GM12891 (cell line): ENCODE data around the gene WDR81.

ENCODE experiments used
- DNase-seq: peaks from one replicate; pipeline ENCODE4 v3.0.0; 2011; ENCODE audit warnings: low spot score; ENCODE audit not compliant: insufficient read length
- FAIRE-seq: peaks from 2 replicates; lab custom pipeline; 2011; peaks lifted over from hg19 to GRCh38; lab: Jason Lieb, UNC
- PAX5 ChIP-seq: IDR thresholded peaks from 2 replicates; pipeline ENCODE4 v1.6.1; 2011; ENCODE audit warnings: low read length, moderate library complexity, mild to moderate bottlenecking; ENCODE audit not compliant: insufficient read depth, severe bottlenecking
- POLR2A ChIP-seq: IDR thresholded peaks from 2 replicates; pipeline ENCODE4 v1.6.1; 2011; ENCODE audit warnings: low read depth, low read length, control low read depth
- POLR2AphosphoS5 ChIP-seq: IDR thresholded peaks from 2 replicates; pipeline ENCODE4 v1.6.1; 2011; ENCODE audit warnings: low read depth, low read length, control low read depth
- POU2F2 ChIP-seq: IDR thresholded peaks from 2 replicates; pipeline ENCODE4 v1.6.1; 2011; ENCODE audit warnings: low read depth, mild to moderate bottlenecking, control low read depth, low read length, moderate library complexity
- SPI1 ChIP-seq: IDR thresholded peaks from 2 replicates; pipeline ENCODE4 v1.6.1; 2011; ENCODE audit warnings: low read depth, low read length, control low read depth
- TAF1 ChIP-seq: IDR thresholded peaks from 2 replicates; pipeline ENCODE4 v1.6.1; 2011; ENCODE audit warnings: low read depth, low read length, control low read depth

Gene WDR81

DNA sequence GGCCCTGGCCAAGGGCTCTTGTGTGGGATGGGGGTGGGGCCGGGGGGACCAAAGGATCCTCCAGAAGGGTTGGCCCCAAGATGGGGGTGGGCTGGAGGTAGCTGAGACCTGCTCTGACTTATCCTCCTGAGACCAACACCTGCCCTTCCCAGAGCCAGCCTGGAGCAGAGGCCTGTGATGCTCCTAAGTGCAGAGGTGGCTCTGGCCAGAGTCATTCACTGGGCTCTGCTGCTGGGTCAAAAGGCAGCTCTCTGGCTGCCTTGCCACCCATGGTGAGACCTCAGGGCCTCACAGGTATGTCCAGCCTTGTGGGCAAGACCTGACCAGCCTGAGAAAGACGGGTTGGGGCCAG, 18.6 kb downstream of the WDR81 start:
- FAIRE-seq (no peak), DNase-seq (no peak)
- no peak for TF ChIP-seq POLR2A
- no peak for TF ChIP-seq TAF1
- TF ChIP-seq POU2F2 = no peak
- no peak for TF ChIP-seq POLR2AphosphoS5
- no peak for TF ChIP-seq SPI1
- TF ChIP-seq PAX5 = no peak

DNA sequence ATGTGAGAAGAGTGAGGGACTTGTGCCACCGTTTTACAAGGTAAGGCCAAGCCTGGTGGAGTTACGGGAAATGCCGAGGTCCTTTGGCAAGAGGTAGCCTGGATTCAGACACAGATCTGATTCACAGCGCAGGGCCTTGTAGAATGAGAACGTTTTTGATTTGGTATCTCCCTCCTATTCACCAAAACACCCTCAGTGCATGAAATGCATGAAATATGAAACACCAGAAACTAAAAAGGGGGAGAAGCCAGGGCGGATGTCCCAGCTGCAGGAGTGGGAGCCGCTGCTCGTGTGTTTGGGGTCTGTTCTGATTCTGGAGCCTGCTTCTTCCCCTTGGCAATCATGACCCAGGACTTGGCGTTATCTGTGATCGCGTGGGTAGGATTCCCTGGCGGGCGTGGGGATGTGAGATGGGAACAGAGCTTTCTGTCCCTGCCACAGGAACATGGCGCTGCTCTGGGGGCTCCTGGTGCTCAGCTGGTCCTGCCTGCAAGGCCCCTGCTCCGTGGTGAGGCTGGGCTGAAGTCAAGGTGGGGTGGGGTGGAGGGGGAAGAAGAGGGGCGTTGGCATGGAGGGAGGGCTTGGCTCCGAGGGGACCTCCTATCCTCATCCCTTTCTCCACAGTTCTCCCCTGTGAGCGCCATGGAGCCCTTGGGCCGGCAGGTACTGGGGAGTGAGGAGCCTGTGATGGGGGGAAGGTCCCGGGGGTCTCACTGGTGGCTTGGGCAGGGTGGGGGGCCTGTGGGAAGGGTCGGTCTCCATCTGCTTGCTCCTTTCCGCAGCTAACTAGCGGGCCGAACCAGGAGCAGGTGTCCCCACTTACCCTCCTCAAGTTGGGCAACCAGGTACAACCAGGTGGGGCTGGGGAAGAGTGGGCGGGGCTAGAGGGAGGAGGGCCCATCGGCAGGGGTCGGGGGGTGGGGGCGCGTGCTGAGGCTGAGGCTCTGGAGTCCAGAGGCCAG, 20.3 kb downstream of the WDR81 start:
- no peak for TF ChIP-seq POU2F2
- no peak for TF ChIP-seq PAX5
- TF ChIP-seq POLR2A = no peak
- no peak for TF ChIP-seq SPI1
- no peak for TF ChIP-seq POLR2AphosphoS5
- no peak for TF ChIP-seq TAF1
- no peak for DNase-seq
- no peak for FAIRE-seq

DNA sequence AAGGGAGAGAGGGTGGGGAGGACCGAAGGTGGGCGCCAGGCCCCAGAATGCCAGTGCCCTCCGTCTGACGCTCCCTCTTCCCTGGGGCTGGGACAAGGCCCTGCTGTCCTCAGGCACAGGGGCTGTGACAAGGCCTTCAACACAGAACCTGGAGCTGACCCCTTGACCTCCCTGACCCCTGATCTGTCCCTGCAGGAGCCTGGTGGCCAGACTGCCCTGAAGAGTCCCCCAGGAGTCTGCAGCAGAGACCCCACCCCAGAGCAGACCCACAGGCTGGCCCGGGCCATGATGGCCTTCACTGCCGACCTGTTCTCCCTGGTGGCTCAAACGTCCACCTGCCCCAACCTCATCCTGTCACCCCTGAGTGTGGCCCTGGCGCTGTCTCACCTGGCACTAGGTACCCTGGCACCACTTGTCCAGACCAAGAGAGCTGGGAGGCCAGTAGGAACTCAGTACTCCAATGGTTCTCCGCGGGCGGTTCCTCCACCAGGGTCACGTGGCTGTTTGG, 21.1 kb downstream of the WDR81 start:
- no peak for TF ChIP-seq SPI1
- no peak for TF ChIP-seq PAX5
- TF ChIP-seq POU2F2 = no peak
- TF ChIP-seq POLR2AphosphoS5 = no peak
- no peak for TF ChIP-seq POLR2A
- TF ChIP-seq TAF1 = no peak
- FAIRE-seq (no peak), DNase-seq (no peak)

DNA sequence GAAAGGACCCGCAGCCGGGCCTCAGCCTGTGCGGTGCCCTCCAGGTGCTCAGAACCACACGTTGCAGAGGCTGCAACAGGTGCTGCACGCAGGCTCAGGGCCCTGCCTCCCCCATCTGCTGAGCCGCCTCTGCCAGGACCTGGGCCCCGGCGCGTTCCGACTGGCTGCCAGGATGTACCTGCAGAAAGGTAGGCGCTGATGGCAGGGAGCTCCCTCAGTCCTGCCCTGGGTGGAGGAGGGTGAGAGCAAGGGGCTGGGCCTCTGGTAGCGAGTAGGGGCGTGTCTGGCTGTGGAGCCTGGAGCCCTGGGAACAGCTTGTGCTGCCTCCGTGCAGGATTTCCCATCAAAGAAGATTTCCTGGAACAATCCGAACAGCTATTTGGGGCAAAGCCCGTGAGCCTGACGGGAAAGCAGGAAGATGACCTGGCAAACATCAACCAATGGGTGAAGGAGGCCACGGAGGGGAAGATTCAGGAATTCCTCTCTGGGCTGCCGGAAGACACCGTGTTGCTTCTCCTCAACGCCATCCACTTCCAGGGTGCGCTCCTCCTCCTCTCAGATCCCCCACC, 22.6 kb downstream of the WDR81 start:
- TF ChIP-seq POU2F2 (no peak), POLR2A (no peak), SPI1 (no peak), TAF1 (no peak), POLR2AphosphoS5 (no peak), PAX5 (no peak)
- no peak for DNase-seq
- FAIRE-seq = no peak

DNA sequence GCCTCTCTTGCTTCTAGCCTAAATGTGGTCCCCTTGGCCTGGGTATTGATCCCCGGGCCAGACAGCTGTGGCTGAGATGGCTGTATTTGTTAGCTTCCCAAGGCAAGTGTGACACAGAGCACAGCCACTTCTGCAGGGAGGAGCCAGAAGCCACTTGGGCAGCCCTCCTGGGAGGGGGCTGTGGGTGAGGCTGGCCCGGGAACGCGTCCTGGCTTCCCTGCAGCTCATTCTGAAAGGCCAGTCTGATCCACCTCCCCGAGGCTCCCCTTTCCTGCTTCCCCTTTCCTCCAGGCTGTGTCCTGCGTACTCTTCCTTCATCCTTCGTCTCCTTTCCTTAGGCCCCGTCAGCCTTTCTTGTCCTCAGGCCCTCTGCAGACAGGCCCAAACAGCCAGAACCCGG, 26.1 kb downstream of the WDR81 start:
- no peak for TF ChIP-seq POLR2A
- DNase-seq = no peak
- no peak for FAIRE-seq

DNA sequence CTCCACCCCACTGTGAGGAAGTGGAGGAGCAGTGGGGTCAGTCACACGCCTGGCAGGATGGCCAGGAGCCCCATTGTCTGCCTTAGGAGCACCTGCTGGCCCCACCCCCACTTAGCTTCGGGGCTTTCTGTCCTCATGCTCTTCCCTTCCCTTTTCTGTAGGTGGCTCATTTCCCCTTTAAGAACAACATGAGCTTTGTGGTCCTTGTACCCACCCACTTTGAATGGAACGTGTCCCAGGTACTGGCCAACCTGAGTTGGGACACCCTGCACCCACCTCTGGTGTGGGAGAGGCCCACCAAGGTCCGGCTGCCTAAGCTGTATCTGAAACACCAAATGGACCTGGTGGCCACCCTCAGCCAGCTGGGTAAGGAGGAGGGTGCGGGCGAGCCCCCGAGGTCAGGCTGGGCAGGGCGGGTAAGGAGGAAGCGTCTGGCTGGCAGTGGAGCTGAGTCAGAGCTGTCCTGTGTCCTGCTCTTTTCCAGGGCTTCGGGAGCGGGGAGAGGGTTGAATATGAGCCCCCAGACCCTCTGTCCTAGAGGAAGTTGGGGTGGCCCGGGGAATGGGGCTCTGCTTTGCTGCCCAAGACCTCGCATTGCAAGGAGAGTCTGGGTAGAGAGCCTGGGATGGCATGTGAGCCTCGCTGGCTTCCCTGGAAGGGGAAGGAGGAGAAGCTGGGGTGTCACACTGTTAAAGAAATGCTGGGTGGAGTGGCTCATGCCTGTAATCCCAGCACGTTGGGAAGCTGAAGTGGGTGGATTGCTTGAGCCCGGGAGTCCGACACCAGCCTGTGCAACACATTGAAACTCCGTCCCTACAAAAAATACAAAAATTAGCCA, 28.1 kb downstream of the WDR81 start:
- peak; percentile 72 for FAIRE-seq
- DNase-seq = peak; percentile 63
- TF ChIP-seq SPI1 (peak; percentile 63), POLR2A (no peak), POU2F2 (no peak), POLR2AphosphoS5 (no peak), TAF1 (no peak), PAX5 (no peak)

DNA sequence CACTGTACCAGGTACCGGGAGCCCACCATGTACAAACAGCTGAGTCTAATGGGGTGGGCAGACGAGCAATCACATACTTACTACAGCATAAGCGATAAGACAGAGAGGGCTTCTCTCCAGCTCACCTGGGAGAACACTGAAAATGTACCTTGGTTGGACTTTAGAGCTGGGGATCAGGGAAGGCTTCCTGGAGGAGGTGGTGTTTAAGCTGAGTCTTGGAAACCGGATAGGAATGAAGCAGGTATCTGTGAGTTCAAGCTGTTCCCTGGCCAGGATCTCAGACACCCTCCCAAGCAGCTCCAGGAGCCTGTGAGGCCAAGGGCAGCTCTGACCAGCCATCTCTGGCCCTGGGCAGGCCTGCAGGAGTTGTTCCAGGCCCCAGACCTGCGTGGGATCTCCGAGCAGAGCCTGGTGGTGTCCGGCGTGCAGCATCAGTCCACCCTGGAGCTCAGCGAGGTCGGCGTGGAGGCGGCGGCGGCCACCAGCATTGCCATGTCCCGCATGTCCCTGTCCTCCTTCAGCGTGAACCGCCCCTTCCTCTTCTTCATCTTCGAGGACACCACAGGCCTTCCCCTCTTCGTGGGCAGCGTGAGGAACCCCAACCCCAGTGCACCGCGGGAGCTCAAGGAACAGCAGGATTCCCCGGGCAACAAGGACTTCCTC, 29.4 kb downstream of the WDR81 start:
- TF ChIP-seq PAX5 = no peak
- no peak for TF ChIP-seq TAF1
- DNase-seq (no peak), FAIRE-seq (no peak)

DNA sequence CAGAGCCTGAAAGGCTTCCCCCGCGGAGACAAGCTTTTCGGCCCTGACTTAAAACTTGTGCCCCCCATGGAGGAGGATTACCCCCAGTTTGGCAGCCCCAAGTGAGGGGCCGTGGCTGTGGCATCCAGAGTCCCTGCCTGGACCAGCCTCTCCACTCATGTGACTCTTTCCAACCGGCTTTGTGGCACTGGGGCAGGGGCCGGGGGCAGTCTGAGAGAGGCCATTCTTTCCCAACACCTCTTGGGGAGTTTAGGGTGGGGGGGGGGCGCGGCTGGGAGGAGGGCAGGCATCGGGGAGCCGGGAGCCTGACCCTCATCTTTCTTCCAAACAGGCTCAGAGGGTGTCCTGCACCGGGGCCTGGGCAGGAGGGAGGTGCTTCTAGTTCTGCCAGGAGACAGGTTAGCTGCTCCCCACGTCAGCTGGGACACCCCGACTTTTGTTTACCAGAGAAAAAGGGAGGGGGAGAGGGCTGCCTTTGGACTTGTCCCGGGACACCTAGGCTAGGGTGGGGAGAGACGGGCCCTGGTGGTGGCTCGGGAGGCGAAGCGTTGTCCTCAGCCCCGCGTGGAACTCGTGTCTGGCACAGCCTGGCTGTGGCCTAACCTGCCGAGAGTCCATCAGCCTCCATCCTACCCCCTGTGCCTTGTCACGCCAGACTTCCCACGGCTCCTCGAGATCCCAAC, 30.1 kb downstream of the WDR81 start:
- TF ChIP-seq TAF1 (no peak), SPI1 (no peak), POLR2A (no peak), POU2F2 (no peak), POLR2AphosphoS5 (no peak), PAX5 (no peak)
- DNase-seq (no peak), FAIRE-seq (no peak)
